Aorta (tissue), 5 donors: Measurements from ENCODE around the gene TMEM259. TPM values are rescaled to one million over a fixed set of nuclear protein-coding genes. Genes with fewer than 3 reads are reported as not detected.
A peak's percentile ranks its signal among the peaks of the same experiment; 100 is the strongest.

ENCODE experiments used
- ATAC-seq: fragments of 200-7000 bp; cut with Tn5 transposase; one replicate; pipeline ENCODE4 v1.9.1; 2022; ENCODE audit warnings: moderate library complexity; ENCODE audit not compliant: low FRiP score
- DNase-seq, 2 donors: peaks; one replicate each; pipeline ENCODE4 v3.0.0-alpha.2; 2020
- H3K27ac ChIP-seq, 2 donors: one replicate each; pipeline ENCODE4 v1.5.1; 2013; ENCODE audit warnings: low read length in 2 of 2, mild to moderate bottlenecking in 2 of 2, moderate library complexity in 2 of 2, control low read depth in 1 of 2, inconsistent platforms in 1 of 2, low read depth in 1 of 2
- H3K27me3 ChIP-seq, 2 donors: one replicate each; pipeline ENCODE4 v1.6.1; 2013; ENCODE audit warnings: control low read depth in 1 of 2, low read length in 1 of 2, mild to moderate bottlenecking in 1 of 2, moderate library complexity in 1 of 2; ENCODE audit not compliant: insufficient read depth in 2 of 2, control insufficient read depth in 1 of 2
- H3K36me3 ChIP-seq, 2 donors: one replicate each; pipeline ENCODE4 v1.6.1; 2013; ENCODE audit warnings: control low read depth in 1 of 2, low read length in 1 of 2, mild to moderate bottlenecking in 1 of 2; ENCODE audit not compliant: insufficient read depth in 2 of 2, control insufficient read depth in 1 of 2
- H3K4me1 ChIP-seq, 2 donors: one replicate each; pipeline ENCODE4 v1.6.1; 2013; ENCODE audit warnings: low read length in 2 of 2, control low read depth in 1 of 2, mild to moderate bottlenecking in 1 of 2, moderate library complexity in 1 of 2; ENCODE audit not compliant: insufficient read depth in 2 of 2, control insufficient read depth in 1 of 2
- H3K4me3 ChIP-seq, 2 donors: one replicate each; pipeline ENCODE4 v1.5.1; 2013; ENCODE audit warnings: low read length in 2 of 2, control low read depth in 1 of 2, mild to moderate bottlenecking in 1 of 2
- H3K9me3 ChIP-seq: one replicate; pipeline ENCODE4 v1.6.1; 2013; ENCODE audit warnings: mild to moderate bottlenecking, low read length; ENCODE audit not compliant: control insufficient read depth
- WGBS, 2 donors: extraction: QIAGEN DNeasy Blood & Tissue Kit; methylation state at CpG; one replicate each; pipeline ENCODE4 v1.1.7; 2013; 5-methylcytosine and 5-hydroxymethylcytosine counted together
- intact Hi-C, 2 donors: fragments of 100-400 bp; cut with DNase I; formaldehyde crosslinking; loops; one replicate each; pipeline versions ENCODE4 v1.14.2 to v1.15.0; 2022
- polyA plus RNA-seq, 2 donors: library from polyadenylated mRNA; stranded (reverse); fragments of 200-250 nt; gene quantifications; one replicate each; pipeline ENCODE4 v1.2.3, GENCODE V29; 2013
- total RNA-seq, 2 donors: library from RNA; stranded (reverse); fragmentation: NEBNext Ultra II Directional; extraction: Animal tissue kit (Norgen Biotek cat#: 25700); gene quantifications; one replicate each; pipeline ENCODE4 v1.2.1, GENCODE V29; 2021
- donor health status: healthy with polysubstance abuse.
- donor health status: Bipolar disorder and iron deficiency.
- donor health status: DM: no; HTN: no; CAD: no.
- donor health status: DM: no; HTN: no; CAD: no.
- donor health status: DM: yes; HTN: yes; CAD: no.

The TMEM259 gene
- total and polyA plus RNA-seq, 4 donors = 50.1 to 434 (median 130) TPM

DNA sequence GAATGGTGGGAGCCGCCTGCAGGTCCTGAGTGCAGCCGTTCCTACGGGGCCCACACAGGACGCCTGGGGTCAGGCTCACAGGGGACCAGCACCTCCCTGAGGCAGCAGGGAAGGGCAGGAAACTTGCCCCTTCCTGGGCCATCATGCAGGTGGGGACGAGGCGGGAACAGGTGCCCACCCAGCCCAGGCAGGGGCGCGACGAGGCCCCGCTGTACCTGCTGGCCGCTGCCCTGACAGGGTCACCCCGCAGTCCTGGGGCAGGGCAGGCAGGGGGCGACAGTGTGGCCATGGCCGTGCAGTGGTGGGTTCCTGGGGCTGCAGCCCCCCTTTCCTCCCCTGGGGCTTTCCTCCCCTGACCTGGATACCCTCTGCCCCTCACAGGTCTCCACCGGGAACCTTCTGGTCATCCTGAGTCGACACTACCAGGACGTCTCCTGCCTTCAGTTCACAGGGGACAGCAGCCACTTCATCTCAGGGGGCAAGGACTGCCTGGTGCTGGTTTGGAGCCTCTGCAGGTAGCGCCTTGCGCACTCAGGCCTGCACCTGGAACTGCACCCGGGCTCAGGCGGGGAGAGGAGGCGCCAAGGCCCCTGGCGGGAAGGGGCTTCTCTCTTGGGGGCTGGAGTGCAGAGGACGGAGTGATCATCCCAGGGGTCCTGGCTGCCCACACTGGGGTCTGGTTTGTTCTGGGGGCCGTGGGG, 31.4 kb downstream of the TMEM259 start:
- Histone ChIP-seq H3K27ac (no peak overlapping the region), H3K4me3 (no peak overlapping the region), H3K36me3 (no peaks in the 10 kb centered on the region), H3K9me3 (no peaks in the 10 kb centered on the region), H3K4me1 (no peaks in the 10 kb centered on the region), H3K27me3 (no peaks in the 10 kb centered on the region)
- WGBS, 2 donors = 90 to 94% methylated on average over 22 to 25 of the region's 25 CpGs
- intact Hi-C loops = loop anchor here in 1 of 2 donors (10.0 kb wide), 1 partner anchor 215 kb away; no protein-coding TSS in a partner anchor
- no peak for DNase-seq
- ATAC-seq = no peak

DNA sequence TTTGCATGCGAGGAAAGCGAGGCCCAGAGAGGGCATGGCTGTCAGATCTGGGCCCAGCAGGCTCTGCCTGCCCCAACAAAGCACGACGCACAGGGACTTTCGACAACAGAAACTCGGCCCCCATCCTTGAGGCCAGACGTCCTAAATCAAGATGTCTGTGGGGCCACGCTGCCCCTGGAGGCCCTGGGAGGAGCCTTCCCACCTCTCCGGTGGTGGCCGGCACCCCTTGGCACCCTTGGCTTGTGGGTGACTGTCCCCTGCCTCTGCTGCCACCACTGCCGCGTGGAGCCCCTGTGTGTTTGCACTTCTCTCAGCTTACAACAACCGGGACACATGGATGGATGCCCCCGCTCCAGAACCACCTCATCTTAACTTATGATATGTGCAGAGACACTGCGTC, 32.4 kb downstream of the TMEM259 start:
- ATAC-seq (no peak), DNase-seq (no peak)
- H3K4me3 ChIP-seq = no peak overlapping the region
- intact Hi-C loops = loop anchor here in 1 of 2 donors (10.0 kb wide), 1 partner anchor 214 kb away; no protein-coding TSS in a partner anchor
- H3K27ac ChIP-seq = no peak overlapping the region
- no peaks in the 10 kb centered on the region for H3K4me1 ChIP-seq
- 84% methylated on average over 13 to 15 of the region's 15 CpGs for WGBS, 2 donors
- H3K9me3 ChIP-seq = no peaks in the 10 kb centered on the region
- H3K27me3 ChIP-seq = no peaks in the 10 kb centered on the region
- H3K36me3 ChIP-seq = no peaks in the 10 kb centered on the region

DNA sequence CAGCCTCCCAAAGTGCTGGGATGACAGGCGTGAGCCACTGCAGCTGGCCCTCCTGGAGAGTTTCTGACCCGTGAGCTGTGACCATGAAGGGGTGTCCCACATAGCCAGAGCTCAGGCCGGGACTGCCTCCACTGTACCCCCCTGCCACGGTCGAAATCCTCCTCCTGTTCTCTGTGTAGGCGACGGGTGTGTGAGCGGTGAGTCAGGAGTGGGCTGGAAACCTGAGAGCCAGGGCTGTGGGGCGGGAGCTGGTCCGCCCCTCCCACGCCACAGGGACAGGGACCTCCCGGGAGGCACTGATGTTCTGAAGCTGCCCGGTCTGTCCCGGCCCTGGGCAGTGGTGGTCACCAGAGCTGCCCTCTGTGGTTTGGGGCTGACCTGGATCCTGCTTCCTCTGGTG, 32.8 kb downstream of the TMEM259 start:
- Histone ChIP-seq H3K4me1 (no peaks in the 10 kb centered on the region), H3K4me3 (no peak overlapping the region), H3K27me3 (no peaks in the 10 kb centered on the region), H3K9me3 (no peaks in the 10 kb centered on the region), H3K36me3 (no peaks in the 10 kb centered on the region), H3K27ac (no peak overlapping the region)
- ATAC-seq = no peak
- intact Hi-C loops = loop anchor here in 1 of 2 donors (10.0 kb wide), 1 partner anchor 213 kb away; no protein-coding TSS in a partner anchor
- WGBS, 2 donors = 70 to 79% methylated on average over 13 to 14 of the region's 14 CpGs
- no peak for DNase-seq

DNA sequence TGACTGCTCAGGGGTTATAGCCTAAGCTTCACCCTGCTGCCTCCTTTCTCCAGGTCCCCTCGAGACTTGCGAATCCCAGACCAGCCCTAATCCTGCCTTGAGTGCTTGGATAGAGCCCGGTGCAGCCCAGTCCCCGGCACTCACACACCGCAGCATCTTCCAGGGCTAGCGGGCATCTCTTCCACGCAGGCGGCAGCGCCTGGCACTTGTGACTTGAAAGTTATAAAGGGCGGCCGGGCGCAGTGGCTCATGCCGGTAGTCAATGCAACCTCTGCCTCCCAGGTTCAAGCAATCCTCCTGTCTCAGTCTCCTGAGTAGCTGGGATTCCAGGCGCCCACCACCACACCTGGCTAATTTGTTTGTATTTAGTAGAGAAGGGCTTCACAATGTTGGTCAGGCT, 34.8 kb downstream of the TMEM259 start:
- ATAC-seq (no peak), DNase-seq (peak in 1 of 2 donors; percentile 44)
- Histone ChIP-seq H3K4me3 (no peak overlapping the region), H3K27me3 (no peaks in the 10 kb centered on the region), H3K36me3 (no peaks in the 10 kb centered on the region), H3K27ac (no peak overlapping the region), H3K4me1 (no peaks in the 10 kb centered on the region), H3K9me3 (no peaks in the 10 kb centered on the region)
- WGBS, 2 donors = 87 to 89% methylated on average over 14 of the region's 14 CpGs
- intact Hi-C loops = loop anchor here in 1 of 2 donors (10.0 kb wide), 1 partner anchor 211 kb away; no protein-coding TSS in a partner anchor

DNA sequence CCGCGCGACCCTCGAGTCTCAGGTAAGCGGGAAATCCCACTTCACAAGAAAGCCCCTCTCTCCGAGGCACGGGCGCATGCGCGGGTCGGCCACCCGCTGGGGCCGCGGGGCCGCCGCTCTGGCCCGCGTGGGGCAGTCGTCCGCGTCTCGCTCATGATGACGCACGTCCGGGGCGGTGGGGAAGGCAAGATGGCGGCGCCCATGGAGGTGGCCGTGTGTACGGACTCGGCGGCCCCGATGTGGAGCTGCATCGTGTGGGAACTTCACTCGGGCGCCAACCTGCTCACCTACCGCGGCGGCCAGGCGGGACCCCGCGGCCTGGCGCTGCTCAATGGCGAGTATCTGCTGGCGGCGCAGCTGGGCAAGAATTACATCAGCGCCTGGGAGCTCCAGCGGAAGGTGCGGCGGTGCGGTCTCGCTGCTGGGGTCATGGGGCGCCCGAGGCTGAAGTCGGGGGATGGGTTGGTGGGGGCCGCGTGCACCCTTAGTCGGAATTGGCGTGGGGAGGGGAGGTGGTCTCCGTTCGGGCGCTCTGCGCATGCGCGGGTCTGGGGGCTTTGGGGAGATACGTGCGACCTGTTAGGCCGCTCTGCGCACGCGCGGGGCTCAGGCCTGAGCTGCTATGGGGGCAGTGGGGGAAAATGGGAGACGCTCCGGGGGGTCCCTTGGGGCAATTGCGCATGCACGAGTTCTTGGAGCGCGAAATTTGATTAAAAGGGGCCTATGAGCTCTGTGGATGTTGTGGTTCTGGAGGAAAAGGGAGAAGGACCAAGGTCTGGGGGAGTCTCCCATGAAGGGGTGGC, 36.6 kb downstream of the TMEM259 start, which contains the start of gene WDR18:
TSS of gene WDR18 (plus strand) at position 181 of the 803 bp plus-strand sequence. CDS start at position 190, 9 bp downstream.
- Histone ChIP-seq H3K9me3 (no peaks in the 10 kb centered on the region), H3K27ac (peak within 1 kb of the TSS in 1 of 2 donors; percentile 79), H3K4me1 (no peaks in the 10 kb centered on the region), H3K4me3 (peak within 1 kb of the TSS; percentile 44 to 80), H3K27me3 (no peaks in the 10 kb centered on the region), H3K36me3 (no peaks in the 10 kb centered on the region)
- DNase-seq (peak; percentile 96 to 99), ATAC-seq (peak; percentile 95)
- intact Hi-C loops = loop anchor here (2.0 to 10.0 kb wide), 2 partner anchors 210 to 214 kb away; no protein-coding TSS in a partner anchor
- 0 to 1% methylated on average over 77 to 78 of the region's 78 CpGs for WGBS, 2 donors

DNA sequence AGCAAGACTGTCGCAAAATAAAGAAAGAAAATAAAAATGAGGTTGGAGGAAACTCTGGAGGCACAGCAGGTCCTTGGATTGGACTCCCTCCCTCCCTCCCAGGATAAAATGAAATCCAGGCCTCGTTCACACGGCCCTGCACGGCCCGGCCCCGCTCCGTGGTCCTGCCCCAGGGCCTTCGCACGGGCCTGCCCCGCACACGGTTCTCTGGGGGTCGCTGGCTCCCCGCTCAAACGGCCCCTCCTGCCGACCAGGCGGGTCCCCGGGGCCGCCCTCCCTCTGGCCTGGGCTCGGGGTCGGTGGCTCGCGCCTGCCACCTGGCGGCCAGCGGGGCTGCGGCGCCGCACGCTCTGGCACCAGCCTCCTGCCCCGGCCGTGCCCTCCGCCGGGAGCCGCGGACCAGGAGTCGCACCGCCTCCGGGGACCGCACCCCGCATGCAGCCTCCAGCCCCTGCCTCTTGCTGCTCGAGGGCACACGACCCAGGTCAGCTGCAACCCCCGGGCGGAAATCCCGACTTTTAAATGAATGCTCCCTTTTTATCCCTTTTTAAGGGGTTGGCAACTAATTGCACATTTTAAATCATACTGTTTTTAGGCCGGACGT, 38.3 kb downstream of the TMEM259 start:
- H3K4me1 ChIP-seq = no peaks in the 10 kb centered on the region
- WGBS, 2 donors = 0 to 1% methylated on average over 46 of the region's 46 CpGs
- no peaks in the 10 kb centered on the region for H3K9me3 ChIP-seq
- H3K27me3 ChIP-seq = no peaks in the 10 kb centered on the region
- intact Hi-C loops = loop anchor here (1.0 to 10.0 kb wide), 4 partner anchors 60 to 208 kb away; no protein-coding TSS in a partner anchor
- no peaks in the 10 kb centered on the region for H3K36me3 ChIP-seq
- H3K4me3 ChIP-seq = no peak overlapping the region
- DNase-seq (peak; percentile 79 to 92), ATAC-seq (peak; percentile 88)
- no peak overlapping the region for H3K27ac ChIP-seq

DNA sequence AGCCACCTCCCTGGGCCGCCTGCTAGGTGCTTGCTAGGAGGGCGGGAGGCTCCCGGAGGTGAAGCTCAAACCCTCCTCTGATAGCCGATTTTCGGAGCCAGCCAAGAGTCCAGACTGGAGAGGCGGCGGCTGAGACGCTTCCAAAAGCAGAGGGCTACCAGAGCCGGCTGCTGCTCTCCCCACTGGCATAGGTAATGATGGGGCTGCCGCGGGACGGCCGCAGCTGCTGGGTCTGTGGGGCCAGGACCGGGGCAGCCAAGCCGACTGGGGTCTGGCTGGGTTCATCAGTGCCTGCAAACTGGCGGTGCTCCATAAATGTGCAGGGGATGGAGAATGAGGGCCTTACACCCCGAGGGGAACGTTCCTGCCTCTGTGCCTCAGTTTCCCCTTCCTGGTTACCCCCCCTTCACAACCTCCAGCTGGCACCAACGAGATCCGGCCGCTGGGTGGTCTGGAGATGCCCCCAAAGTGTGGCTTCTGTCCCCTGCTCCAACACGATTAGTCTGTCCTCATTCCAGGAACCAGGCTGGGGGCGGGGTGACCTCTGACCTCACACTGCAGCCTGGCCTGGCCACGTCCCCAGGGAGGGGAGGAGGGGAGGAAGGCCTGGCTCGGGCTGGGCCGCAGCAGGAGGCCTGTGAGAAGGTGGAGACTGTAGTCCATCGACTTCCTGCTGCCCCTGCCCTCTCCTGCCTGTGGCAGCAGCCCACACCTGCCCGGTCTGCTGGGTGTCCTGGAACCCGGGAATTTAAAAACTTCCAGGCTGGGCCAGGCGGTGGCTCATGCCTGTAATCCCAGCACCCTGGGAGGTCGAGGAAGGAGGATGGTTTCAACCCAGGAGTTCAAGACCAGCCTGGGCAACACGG, 40.6 kb downstream of the TMEM259 start:
- ATAC-seq (no peak), DNase-seq (no peak)
- Histone ChIP-seq H3K27me3 (no peaks in the 10 kb centered on the region), H3K27ac (no peak overlapping the region), H3K4me3 (no peak overlapping the region), H3K4me1 (no peaks in the 10 kb centered on the region), H3K9me3 (no peaks in the 10 kb centered on the region), H3K36me3 (no peaks in the 10 kb centered on the region)
- 29% methylated on average over 31 to 32 of the region's 32 CpGs for WGBS, 2 donors
- intact Hi-C loops = loop anchor here in 1 of 2 donors (10.0 kb wide), 1 partner anchor 206 kb away; no protein-coding TSS in a partner anchor
